WI38 (cell line): ENCODE data around the gene RNF44.

Experiments
- H3K4me3 ChIP-seq: 2 replicates; pipeline ENCODE4 v1.5.1; 2011; ENCODE audit warnings: low read depth, mild to moderate bottlenecking, control low read depth, low read length
- TF ChIP-seq, protein P1 (sequence below): IDR thresholded peaks from 2 replicates; pipeline ENCODE4 v1.5.1; 2012; ENCODE audit warnings: low read depth, mild to moderate bottlenecking, control low read depth, low read length

RNF44 gene

DNA sequence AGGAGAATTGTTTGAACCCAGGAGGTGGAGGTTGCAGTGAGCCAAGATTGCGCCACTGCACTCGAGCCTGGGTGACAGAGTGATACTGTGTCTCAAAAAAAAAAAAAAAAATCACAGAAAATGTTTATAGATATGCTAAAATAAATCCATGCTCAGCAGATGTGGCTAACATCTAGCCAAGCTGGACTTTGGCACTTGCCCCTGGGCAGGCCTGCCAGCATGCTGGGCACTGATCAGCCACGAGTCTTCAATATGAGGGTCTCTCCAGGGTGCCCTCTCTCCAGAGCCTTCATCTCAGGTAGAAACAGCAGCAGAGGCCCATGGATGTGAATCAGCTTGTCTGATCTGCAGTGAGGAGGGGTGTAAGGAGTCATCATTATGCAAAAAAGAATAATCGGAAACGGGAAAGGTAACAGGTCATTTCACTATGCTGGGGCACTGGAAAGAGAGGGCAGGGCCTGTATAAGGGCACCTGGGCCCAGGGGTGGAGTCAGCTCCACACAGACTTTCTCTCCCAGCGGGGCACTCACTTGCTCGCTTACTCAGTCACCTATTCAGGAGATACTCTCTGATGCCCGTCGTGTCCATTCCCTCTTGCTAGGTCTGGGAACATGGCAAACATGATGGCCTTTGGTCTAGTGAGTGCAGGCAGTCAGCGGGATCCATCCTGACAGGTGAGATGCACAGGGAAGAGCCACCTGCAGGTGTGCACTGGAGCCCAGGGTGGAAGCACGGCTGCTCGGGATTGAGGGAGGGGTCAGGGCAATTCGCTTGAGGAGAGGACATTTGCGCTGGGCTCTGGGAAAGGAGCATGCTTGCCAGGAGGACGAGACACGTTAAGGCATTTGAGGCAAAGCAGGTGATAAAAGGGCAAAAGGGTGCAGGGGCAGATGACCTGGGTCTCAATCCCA lies 17.1 kb downstream of the RNF44 start:
- TF ChIP-seq, protein P1, sequence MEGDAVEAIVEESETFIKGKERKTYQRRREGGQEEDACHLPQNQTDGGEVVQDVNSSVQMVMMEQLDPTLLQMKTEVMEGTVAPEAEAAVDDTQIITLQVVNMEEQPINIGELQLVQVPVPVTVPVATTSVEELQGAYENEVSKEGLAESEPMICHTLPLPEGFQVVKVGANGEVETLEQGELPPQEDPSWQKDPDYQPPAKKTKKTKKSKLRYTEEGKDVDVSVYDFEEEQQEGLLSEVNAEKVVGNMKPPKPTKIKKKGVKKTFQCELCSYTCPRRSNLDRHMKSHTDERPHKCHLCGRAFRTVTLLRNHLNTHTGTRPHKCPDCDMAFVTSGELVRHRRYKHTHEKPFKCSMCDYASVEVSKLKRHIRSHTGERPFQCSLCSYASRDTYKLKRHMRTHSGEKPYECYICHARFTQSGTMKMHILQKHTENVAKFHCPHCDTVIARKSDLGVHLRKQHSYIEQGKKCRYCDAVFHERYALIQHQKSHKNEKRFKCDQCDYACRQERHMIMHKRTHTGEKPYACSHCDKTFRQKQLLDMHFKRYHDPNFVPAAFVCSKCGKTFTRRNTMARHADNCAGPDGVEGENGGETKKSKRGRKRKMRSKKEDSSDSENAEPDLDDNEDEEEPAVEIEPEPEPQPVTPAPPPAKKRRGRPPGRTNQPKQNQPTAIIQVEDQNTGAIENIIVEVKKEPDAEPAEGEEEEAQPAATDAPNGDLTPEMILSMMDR: no peak
- no peak overlapping the region for H3K4me3 ChIP-seq

DNA sequence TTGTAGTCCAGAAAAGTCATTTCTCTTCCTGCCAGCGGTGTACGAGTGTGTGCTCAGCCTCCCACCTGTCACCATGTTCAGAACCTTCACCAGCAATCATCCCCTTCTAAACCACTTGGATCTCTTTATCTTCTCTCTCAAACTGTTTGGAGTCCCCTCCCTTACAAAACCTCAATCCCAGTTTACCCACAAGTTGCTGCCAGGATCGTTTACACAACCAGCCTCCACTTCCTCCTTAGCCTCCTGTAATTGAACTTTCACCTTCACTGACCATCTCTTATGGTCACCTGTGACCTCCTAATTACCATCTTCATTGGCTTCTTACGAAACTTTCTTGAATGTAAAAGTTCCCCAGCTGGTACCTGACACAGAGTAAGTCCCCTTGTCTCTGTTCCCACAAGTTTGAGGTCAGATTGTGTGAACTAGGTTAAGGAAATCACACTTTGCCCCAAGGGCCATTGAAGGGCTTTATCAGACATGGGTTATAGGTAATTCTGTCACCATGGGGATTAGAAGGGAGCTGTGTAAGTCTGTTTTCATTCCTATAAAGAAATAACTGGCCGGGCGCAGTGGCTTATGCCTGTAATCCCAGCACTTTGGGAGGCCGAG lies 20.0 kb downstream of the RNF44 start:
- TF ChIP-seq, protein P1: no peak
- no peak overlapping the region for H3K4me3 ChIP-seq

DNA sequence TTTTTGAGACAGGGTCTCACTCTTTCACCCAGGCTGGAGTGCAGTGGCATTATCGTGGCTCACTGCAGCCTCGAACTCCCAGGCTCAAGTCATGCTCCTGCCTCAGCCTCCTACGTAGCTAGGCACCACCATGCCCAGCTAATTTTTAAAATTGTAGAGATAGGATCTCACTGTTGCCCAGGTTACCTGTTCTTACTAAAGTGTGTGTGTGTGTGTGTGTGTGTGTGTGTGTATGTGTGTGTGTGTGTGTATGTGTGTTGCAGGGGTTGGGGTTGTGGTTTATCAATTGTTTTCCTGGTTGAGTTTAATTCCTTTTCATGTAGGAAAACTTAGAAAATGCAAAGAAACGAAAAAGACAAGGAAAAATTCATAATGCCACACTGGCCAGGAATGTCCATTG lies 21.8 kb downstream of the RNF44 start:
- H3K4me3 ChIP-seq: no peak overlapping the region
- TF ChIP-seq, protein P1: no peak

DNA sequence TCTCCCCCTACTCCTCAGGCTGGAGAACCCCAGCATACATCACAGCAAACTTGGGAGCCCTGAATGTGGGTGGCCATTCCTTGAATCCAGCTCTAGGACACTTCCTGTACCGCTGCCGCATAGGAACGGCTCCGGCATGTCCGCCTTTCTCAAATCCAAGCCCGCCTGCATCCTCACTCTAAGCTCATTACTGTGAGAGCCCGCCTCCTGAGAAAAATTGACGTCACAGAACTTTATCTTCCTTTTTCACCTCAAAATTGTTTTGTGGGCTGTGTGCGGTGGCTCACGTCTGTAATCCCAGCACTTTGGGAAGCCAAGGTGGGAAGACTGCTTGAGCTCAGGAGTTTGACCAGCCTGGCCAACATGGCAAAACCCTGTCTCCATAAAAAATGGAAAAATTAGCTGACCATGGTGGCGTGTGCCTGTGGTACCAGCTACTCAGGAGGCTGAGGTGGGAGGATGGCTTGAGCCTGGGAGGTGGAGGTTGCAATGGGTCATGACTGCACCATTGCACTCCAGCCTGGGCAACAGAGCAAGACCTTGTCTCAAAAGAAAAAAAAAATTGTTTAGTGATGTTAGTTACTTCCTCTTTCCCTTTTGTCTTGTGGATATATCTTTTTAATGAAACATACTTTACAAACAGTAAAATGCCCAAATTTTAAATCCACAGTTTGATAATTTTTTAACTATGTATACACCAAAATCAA lies 22.8 kb downstream of the RNF44 start:
- H3K4me3 ChIP-seq: no peak overlapping the region
- TF ChIP-seq, protein P1: no peak

DNA sequence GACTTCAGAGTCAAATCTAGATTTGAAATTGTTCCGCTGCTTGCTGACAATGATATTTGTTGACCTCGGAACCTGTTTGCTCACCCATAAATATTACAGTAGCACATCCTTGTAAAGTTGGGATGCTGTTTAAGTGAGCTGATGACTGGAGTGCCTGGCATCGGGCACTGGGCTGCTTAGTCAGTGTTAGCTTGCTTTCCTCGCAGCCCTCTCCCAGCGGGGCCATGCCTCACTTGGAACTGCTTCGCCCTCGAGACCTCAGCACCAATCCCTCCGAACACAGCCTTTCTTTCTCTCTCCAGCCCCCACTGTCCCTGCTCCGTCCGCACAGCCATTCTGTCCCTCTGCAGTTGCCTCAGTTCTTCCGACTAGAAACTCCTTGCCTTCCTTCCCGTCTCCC lies 23.4 kb downstream of the RNF44 start:
- TF ChIP-seq, protein P1: no peak
- H3K4me3 ChIP-seq: no peak overlapping the region

DNA sequence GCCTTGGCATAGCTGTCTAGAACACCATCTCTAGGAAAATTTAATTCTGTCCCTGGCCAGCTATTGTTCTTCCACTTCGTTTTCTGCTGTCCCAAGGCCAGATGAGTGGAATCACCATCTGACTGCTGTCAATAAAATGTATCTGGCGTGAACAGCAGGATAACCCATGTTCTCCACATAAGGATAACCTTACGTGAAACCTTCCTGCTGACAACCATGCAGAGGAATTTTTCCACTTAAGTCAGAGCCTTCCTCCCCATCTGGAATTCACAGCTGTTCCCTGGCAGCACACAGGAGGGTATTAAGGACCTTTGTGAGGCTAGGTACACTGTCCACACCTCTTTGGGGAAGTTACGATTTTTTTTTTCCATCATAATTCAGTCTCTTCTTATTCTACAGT lies 28.6 kb downstream of the RNF44 start:
- TF ChIP-seq, protein P1: no peak
- no peak overlapping the region for H3K4me3 ChIP-seq
